GM12801 (cell line): ENCODE data around the gene TBCD.

Source experiments
- TF ChIP-seq, protein P1 (sequence below): IDR thresholded peaks from one replicate; pipeline ENCODE4 v1.5.1; 2011; ENCODE audit warnings: control low read depth; ENCODE audit not compliant: insufficient read length; ENCODE audit errors: extremely low read depth

The TBCD gene

DNA sequence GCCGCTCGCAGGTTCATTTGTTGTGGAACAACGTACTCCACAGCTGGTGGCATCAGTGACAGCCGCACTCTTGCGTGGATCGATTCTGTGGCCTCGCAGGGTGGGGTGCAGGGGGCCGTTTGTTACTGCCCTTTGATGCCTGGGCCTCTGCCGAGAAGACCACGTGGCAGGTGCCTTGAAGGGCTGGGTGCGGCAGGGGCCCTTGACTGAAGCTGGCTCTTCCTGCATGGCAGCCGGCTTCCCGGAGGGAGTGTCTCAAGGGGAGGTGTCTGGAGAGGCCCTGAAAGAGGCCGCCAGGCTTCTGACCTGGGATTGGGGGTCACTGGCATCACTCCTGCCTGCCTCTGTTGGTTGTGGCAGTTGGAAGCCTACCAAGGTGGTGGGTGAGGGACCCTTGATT is 43.8 kb downstream of the TBCD start:
- TF ChIP-seq, protein P1, sequence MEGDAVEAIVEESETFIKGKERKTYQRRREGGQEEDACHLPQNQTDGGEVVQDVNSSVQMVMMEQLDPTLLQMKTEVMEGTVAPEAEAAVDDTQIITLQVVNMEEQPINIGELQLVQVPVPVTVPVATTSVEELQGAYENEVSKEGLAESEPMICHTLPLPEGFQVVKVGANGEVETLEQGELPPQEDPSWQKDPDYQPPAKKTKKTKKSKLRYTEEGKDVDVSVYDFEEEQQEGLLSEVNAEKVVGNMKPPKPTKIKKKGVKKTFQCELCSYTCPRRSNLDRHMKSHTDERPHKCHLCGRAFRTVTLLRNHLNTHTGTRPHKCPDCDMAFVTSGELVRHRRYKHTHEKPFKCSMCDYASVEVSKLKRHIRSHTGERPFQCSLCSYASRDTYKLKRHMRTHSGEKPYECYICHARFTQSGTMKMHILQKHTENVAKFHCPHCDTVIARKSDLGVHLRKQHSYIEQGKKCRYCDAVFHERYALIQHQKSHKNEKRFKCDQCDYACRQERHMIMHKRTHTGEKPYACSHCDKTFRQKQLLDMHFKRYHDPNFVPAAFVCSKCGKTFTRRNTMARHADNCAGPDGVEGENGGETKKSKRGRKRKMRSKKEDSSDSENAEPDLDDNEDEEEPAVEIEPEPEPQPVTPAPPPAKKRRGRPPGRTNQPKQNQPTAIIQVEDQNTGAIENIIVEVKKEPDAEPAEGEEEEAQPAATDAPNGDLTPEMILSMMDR, result no peak

DNA sequence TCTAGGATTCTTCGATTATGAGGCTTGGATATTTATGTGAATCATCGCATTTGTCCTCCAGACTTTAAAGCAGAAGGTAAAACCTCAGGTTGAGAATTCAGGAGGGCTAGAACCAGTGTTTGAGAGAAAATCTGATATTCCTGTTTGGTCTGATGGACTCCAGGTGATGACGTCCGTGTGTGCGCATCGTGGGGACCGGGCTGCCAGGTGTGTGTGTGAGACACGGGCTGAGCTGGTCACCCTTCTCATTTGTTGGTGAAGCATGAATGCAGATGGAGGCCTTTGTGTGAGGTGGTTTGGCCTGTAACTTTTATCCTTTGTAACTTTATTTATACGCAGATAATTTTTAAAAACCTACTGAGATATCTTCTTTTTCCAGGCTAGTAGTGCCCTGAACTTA is 45.2 kb downstream of the TBCD start:
- TF ChIP-seq, protein P1, result no peak

DNA sequence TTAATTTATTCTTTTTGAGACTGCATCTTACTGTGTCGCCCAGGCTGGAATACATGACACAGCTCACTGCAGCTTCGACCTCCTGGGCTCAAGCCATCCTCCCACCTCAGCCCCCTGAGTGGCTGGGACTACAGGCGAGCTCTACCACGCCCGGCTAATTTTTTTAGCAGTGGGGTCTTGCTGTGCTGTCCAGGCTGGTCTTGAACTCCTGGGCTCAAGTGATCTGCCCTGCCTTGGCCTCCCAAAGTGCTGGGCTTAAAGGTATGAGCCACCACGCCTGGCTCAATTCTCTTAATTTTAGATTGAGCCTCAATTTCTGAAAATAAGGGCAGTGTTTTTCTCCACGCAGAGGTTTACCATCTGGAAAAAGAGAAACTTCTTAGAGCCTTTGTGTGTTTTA is 46.9 kb downstream of the TBCD start:
- TF ChIP-seq, protein P1, result no peak

DNA sequence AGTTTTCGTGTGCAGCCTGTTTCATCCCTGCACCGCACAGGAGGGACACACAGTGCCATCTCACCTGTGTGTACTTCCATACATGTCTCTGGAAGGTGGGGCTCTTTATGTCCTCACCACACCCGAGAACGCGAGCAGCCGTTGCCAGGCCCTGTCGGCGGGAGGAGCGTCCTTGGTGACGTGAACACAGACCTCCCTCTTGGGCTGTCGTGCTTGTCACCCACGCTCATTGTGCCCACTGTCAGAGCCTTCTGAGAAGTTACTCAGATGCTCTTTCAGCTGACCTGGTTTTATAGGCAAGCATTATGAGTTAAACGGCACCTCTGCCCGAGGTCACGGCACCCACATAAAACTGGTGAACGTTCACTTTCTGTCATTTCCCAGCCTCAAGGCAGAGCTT is 47.7 kb downstream of the TBCD start:
- TF ChIP-seq, protein P1, result no peak

DNA sequence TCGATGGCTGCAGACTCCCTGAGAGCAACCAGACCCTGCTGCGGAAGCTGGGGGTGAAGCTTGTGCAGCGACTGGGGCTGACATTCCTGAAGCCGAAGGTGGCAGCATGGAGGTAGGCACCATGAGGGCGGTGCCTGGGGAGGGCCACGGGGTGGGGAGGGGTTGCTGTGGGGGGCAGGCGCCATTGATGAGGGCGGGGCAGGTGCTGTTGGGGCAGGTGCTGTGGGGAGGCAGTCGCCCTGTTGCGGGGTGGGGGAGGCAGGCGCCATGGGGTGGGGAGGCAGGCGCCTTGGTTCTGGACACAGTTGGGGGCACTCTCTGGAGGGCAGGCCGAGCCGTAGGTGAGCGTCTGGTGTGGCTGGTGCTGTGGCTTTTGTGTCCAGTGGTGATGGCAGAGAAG is 49.0 kb downstream of the TBCD start:
- TF ChIP-seq, protein P1, result no peak

DNA sequence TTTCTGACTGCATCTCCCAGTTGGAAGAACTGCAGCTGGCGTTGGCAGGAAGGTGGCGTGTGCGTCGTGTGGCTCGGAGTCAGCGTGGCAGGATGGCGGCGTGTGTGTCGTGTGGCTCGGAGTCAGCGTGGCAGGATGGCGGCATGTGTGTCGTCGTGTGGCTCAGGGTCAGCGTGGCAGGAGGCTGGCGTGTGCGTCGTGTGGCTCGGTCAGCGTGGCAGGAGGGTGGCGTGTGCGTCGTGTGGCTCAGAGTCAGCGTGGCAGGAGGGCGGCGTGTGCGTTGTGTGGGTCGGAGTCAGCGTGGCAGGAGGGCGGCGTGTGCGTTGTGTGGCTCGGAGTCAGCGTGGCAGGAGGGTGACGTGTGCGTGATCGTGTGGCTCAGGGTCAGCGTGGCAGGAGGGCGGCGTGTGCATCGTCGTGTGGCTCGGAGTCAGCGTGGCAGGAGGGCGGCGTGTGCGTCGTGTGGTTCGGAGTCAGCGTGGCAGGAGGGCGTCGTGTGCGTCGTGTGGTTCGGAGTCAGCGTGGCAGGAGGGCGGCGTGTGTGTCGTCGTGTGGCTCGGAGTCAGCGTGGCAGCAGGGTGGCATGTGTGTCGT is 49.6 kb downstream of the TBCD start:
- TF ChIP-seq, protein P1, result no peak

DNA sequence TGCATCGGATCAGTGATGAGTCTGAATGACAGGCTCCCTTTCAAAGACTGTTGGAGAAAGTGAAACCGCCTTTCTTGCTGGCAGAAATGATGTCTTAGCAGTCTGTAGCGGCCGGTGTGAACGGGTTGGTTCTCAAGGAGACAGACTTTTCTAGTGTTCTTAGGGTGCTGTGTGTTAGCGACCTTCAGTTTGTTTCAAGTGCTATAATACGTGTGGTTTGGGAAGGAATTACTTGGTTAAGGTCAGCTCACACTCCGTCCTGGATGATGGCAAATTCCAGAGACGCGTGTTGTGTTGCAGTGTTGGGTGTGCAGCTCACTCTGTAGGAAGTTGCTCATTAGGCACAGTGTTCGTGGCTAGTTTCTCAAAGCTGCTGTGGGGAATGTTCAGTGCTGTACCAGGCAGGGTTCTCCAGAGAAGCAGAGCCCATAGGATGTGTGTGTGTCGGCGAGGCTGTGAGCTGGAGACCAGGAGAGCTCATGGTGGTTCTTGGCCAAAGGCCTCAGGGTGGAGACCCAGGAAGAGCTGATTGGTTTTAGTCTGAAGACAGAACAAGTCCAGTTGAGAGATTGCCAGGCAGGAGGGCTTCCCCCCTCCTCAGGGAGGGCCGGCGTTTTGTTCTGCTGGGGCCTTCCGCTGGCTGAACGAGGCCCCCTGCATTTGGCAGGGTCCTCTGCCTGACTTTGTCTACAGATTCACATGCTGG is 50.4 kb downstream of the TBCD start:
- TF ChIP-seq, protein P1, result no peak
